ENCODE measurements around the gene LPA. TPM values are rescaled to one million over a fixed set of nuclear protein-coding genes. Genes with fewer than 3 reads are reported as not detected.

LPA gene
- total RNA-seq, 2 experiments from 2014 or later: not detected

DNA sequence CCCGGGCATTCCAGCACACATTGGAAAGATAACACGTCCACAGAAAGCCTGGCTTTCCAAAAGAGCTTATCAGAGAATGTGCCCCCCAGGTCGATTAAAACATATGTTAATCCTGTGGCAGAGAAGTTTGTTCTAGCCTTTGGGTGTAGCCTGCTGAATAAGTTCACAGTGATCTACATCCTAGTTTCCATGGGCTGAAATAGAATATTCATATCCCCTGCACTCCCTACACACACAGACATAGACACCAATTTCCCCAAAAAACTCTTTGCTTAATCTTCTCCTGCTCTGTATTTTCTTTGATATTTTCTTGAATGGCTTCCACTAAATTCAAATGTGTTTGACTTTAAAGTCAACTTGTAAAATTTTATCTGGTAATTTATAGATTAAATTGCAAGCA is 1.6 kb downstream of the LPA start:
- Histone ChIP-seq H3K27ac (ENCODE audit: low read depth in 1 of 2, low read length in 2 of 2) (no peak overlapping the region), H3K27me3 (ENCODE audit: control insufficient read depth in 1 of 2, insufficient read depth in 2 of 2, low read length in 2 of 2) (peaks cover 7 to 17% of the 10 kb centered on the region in 2 experiments), H3K36me3 (ENCODE audit: insufficient read depth, low read length) (no peaks in the 10 kb centered on the region), H3K4me1 (ENCODE audit: insufficient read depth, low read length) (no peaks in the 10 kb centered on the region), H3K9me3 (ENCODE audit: control insufficient read depth in 1 of 2, insufficient read depth in 1 of 2, low read length in 2 of 2) (peaks cover 0 to 8% of the 10 kb centered on the region in 2 experiments), H3K4me3 (ENCODE audit: low read length) (no peak overlapping the region)
- POLR2A ChIA-PET: no interaction called here
- TF ChIP-seq, protein P1, sequence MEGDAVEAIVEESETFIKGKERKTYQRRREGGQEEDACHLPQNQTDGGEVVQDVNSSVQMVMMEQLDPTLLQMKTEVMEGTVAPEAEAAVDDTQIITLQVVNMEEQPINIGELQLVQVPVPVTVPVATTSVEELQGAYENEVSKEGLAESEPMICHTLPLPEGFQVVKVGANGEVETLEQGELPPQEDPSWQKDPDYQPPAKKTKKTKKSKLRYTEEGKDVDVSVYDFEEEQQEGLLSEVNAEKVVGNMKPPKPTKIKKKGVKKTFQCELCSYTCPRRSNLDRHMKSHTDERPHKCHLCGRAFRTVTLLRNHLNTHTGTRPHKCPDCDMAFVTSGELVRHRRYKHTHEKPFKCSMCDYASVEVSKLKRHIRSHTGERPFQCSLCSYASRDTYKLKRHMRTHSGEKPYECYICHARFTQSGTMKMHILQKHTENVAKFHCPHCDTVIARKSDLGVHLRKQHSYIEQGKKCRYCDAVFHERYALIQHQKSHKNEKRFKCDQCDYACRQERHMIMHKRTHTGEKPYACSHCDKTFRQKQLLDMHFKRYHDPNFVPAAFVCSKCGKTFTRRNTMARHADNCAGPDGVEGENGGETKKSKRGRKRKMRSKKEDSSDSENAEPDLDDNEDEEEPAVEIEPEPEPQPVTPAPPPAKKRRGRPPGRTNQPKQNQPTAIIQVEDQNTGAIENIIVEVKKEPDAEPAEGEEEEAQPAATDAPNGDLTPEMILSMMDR (IDR thresholded peaks at IDR 0.05): no peak
- H3K27ac Mint-ChIP-seq: no peak overlapping the region
- CTCF ChIA-PET: no interaction called here
- H3K4me3 Mint-ChIP-seq: no peak overlapping the region
- no peaks in the 10 kb centered on the region for H3K9me3 Mint-ChIP-seq
- ATAC-seq (ENCODE audit: poor library complexity) (no peak), DNase-seq (no peak)
- H3K4me1 Mint-ChIP-seq (ENCODE audit: low read depth): no peaks in the 10 kb centered on the region
- peaks cover 33% of the 10 kb centered on the region for H3K27me3 Mint-ChIP-seq
- no peaks in the 10 kb centered on the region for H3K36me3 Mint-ChIP-seq (ENCODE audit: low read depth)
- intact Hi-C loops (cut with DNase I, micrococcal nuclease): no loop called here

DNA sequence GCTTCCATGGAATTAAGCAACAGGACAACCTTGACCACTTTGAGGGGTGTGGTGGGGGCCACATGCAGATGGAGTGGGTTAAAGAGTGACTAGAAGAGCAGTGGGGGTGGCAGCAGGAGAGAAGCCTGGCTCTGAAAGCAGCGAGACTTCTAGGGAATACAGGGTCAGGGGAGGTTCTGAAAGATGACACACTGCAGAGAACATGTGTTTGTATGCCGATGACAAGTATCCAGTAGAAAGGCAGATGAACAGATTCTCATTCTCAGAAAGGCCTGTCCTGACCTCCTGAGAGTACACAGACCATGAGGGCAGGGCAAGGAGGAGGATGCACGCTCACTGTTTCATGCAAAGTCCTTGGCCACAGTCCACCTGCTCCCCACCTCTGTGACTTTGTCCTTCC is 2.9 kb downstream of the LPA start:
- TF ChIP-seq, protein P1 (IDR thresholded peaks at IDR 0.05): no peak
- ChIA-PET POLR2A (no interaction called here), CTCF (no interaction called here)
- Mint-ChIP-seq H3K4me3 (no peak overlapping the region), H3K27me3 (peaks cover 28% of the 10 kb centered on the region), H3K9me3 (no peaks in the 10 kb centered on the region), H3K36me3 (ENCODE audit: low read depth) (no peaks in the 10 kb centered on the region), H3K4me1 (ENCODE audit: low read depth) (no peaks in the 10 kb centered on the region), H3K27ac (no peak overlapping the region)
- Histone ChIP-seq H3K27me3 (ENCODE audit: control insufficient read depth in 1 of 2, insufficient read depth in 2 of 2, low read length in 2 of 2) (peaks cover 7 to 10% of the 10 kb centered on the region in 2 experiments), H3K4me3 (ENCODE audit: low read length) (no peak overlapping the region), H3K27ac (ENCODE audit: low read depth in 1 of 2, low read length in 2 of 2) (no peak overlapping the region), H3K4me1 (ENCODE audit: insufficient read depth, low read length) (no peaks in the 10 kb centered on the region), H3K9me3 (ENCODE audit: control insufficient read depth in 1 of 2, insufficient read depth in 1 of 2, low read length in 2 of 2) (peaks cover under 1 to 10% of the 10 kb centered on the region in 2 experiments), H3K36me3 (ENCODE audit: insufficient read depth, low read length) (no peaks in the 10 kb centered on the region)
- ATAC-seq (ENCODE audit: poor library complexity) (no peak), DNase-seq (no peak)
- intact Hi-C loops (cut with DNase I, micrococcal nuclease): no loop called here

DNA sequence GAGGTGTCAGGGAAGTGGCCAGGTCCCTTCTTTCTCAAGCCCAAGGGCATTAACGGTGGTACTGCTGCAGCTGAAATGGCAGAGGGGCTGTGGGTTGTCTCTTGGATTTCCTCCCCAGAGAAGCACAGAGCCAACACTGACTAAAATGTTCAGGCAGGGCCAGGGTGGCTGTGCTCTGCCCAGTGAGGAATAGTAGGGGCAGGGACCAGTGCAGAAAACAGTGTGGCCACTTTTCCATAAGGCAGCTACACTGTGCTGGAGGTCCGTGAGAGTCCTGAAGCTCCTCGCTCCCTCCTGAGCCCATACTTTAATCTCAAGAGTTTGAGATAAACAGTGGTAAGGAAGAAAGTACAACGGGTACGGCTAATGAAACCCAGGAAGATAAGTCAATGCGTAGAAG is 4.5 kb downstream of the LPA start:
- ATAC-seq (ENCODE audit: poor library complexity): no peak

More for the DNA sequence above, 4.5 kb downstream of the LPA start:
- Mint-ChIP-seq H3K4me3 (no peak overlapping the region), H3K4me1 (ENCODE audit: low read depth) (no peaks in the 10 kb centered on the region), H3K27ac (no peak overlapping the region), H3K27me3 (peaks cover 20% of the 10 kb centered on the region), H3K36me3 (ENCODE audit: low read depth) (no peaks in the 10 kb centered on the region), H3K9me3 (no peaks in the 10 kb centered on the region)
- Histone ChIP-seq H3K4me1 (ENCODE audit: insufficient read depth, low read length) (no peaks in the 10 kb centered on the region), H3K9me3 (ENCODE audit: control insufficient read depth in 1 of 2, insufficient read depth in 1 of 2, low read length in 2 of 2) (peaks cover 3 to 10% of the 10 kb centered on the region in 2 experiments), H3K27ac (ENCODE audit: low read depth in 1 of 2, low read length in 2 of 2) (no peak overlapping the region), H3K27me3 (ENCODE audit: control insufficient read depth in 1 of 2, insufficient read depth in 2 of 2, low read length in 2 of 2) (peaks cover 7 to 9% of the 10 kb centered on the region in 2 experiments), H3K36me3 (ENCODE audit: insufficient read depth, low read length) (no peaks in the 10 kb centered on the region), H3K4me3 (ENCODE audit: low read length) (no peak overlapping the region)
- CTCF ChIA-PET: no interaction called here
- TF ChIP-seq, protein P1 (IDR thresholded peaks at IDR 0.05): no peak
- POLR2A ChIA-PET: no interaction called here
- no peak for DNase-seq
- intact Hi-C loops (cut with DNase I, micrococcal nuclease): no loop called here

Measured in CD4-positive, alpha-beta T cell (primary cell).